HG02943 (cell line): ENCODE data around the gene TPH1.
"Not testable (repeated sequence)": the region's sequence is repeated elsewhere in the genome, so short reads cannot be mapped to it uniquely, and the experiment has no call there.

ENCODE experiments used
- ATAC-seq: cut with Tn5 transposase; IDR thresholded peaks from one replicate; pipeline ENCODE4 v1.9.1; 2021; ENCODE audit warnings: mild to moderate bottlenecking, low read depth, moderate library complexity; ENCODE audit not compliant: unreplicated experiment

The TPH1 gene

GRCh38 chr11:18027475-18027874 is 18.6 kb downstream of the TPH1 start:
- ATAC-seq = no peak

- ATAC-seq = no peak
Observed at GRCh38 chr11:18022419-18022818, 23.6 kb downstream of the TPH1 start.

DNA sequence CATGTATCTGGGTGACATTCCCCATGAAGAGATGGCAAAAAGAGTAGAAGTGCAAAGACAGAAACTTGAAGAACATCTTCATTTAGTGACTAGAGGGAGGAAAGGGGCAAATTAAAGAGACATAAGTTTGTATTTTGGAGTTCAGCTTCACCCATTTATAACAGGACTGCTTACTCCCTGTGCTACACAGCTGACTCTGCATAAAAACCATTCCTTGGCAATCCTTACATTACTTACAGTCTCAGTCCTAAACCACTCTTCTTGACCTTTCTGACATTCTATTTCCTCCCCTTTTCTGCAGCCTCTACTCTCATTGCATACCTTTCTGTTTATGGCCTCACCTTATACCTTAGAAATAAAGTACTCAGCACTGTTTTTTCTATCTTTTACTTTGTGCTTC is 26.4 kb downstream of the TPH1 start:
- ATAC-seq = no peak

- no peak for ATAC-seq
Observed at GRCh38 chr11:18016789-18017188, 29.3 kb downstream of the TPH1 start.

DNA sequence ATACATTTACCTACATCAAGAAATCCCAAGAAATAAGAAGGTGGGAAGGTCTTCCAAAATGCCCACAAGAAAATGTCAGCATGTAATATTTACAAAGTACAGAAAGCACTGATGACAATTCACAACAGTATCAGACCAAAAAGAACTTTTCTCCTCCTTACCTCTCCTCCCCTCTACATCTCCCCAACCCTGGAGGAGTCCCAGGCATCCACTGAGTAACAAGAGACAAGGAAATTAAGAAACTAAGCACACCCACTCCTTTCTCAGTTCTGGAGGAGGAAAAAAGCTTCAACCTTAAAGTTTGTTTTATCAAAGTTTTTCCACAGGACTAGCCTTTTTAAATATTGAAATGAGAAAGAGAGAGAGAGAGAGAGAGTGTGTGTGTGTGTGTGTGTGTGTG is 31.2 kb downstream of the TPH1 start:
- no peak for ATAC-seq

DNA sequence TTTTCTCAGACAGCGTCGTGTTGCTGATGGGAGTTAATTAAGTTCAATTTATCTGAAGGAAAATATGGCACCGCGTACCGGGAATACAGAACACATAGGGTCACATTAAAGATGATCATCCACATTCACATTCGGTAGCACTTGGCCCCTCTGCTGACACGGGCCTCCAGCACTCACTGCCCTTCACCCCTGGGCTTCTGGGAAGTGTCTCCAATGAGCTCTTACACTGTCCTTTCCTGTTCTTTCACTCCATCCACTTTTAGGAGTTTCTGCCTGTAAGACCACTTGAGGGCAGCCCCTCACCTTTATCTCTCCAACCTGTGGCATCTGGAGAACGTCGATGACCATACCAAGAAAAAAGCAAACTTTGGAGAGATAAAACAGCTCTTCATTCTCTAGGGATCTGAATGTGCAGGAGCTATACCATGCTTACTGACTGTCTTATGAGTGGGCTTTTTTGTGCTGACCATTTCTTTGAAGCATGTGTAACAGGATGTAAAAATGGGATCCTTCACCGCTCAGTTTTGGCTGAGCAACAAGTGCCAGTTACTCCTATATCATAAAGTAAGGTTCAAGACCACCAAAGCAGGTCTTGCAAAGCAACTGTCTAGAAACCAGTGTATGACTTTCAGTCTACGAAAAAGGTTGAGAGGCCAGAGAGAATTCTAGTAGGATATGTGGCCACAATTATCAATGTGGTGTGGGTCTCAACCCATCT is 32.1 kb downstream of the TPH1 start:
- ATAC-seq = no peak

- peak; percentile 91 for ATAC-seq
Observed at GRCh38 chr11:18012906-18013781, 32.9 kb downstream of the TPH1 start, which contains the start of gene SERGEF. Gene SERGEF (minus strand): TSS chr11:18013047. CDS start chr11:18013010, 37 bp downstream.

DNA sequence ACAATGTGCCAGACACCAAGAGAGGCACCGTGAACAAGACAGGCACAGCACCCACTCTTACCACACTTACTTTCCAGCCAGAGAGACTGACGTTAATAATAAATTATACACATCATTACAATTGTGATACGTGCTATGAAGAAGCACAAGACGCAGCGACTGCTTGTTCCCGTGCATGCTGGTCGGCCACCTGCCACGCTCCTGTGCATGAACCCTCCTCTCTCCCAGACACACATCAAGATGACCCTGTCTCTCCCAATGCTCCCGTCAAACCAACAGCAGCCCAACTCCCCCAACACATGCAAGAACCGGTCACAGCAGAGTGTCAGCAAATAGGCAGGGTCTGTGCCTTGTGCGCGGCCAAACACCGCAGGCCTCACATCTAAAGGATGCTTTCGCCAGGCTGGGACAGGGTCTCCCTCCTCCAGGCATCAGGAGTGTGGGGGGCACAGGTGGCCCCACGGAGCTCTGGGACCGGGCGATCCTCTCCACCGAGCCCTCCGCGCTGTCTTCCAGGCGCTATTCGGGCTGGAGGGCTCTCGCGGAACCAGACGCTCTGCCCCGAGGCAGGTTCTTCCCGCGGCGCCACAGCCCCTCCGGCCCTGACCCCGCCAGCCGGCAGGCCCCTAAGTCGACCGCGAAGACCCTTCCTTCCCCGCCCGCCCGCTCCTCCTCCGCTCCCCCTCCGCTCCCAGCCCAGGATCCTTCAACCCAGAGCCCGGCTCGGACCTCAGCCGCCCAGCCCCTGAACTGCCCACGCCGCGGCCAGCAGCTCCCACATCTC is 33.8 kb downstream of the TPH1 start:
- peak; percentile 9 for ATAC-seq

DNA sequence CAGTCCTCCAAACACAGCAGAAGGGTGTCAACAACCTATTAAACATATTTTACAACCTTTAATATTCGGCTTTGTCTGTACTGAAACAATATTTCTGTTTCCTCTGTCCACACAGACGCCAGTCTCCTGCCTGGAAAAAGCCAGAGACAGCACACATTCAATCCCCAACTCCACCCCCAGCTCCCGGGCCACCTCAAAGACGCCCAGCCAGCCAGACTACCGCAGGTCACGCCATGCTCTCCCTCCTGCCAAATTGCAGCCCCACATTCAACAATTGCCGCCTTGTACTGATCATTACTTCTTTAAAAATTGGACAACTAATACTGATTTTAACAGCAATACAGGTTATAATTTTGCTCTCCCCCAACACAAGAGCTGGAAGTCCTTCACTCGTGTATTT is 34.4 kb downstream of the TPH1 start:
- no peak for ATAC-seq

DNA sequence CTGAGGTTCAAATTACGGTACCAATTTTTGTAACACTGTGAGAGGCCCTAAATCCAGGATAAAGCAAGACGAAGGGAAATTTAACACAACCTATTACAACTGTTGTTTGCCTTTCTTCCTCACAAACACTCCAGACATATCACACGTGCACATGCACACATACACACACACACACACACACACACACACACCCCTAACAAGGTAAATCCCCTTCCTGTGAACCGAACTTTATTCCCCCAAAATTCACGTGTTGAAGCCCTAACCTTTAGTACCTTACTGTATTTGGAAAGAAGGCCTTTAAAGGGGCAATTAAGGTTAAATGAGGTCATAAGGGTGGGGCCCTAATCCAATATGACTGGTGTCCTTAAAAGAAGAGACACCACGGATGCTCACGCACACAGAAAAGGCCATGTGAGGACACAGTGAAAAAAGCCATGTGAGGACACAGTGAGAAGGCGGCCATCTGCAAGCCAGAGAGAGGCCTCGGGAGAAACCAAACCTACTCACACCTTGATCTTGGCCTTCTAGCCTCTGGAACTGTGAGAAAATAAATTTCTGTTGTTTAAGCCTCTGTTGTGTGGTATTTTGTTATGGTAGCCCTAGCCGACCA is 35.0 kb downstream of the TPH1 start:
- ATAC-seq = no peak

DNA sequence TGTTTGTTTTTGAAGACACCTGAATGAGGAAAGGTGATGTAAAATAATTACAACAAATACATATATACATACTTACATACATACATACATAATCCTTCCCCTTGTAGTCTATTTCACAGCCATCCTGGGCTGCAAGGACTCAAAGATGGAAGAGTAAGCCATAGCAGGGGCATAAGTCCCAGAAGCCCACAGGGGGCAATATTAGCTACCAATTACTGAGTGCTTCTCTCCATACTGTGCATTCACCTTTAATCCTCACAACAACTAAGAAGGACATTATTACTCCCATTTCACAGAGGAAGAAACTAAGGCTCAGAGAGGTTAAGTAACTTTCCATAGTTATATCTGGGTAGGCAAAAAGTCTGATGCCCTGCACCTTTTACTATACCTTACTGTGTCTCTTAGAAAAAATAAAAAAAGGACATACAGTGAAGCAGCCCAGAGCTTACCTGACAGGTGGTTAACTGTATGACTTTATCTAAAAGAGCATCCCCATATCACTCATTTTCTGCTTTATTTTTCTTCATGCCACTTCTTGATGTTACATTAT is 35.9 kb downstream of the TPH1 start:
- no peak for ATAC-seq

DNA sequence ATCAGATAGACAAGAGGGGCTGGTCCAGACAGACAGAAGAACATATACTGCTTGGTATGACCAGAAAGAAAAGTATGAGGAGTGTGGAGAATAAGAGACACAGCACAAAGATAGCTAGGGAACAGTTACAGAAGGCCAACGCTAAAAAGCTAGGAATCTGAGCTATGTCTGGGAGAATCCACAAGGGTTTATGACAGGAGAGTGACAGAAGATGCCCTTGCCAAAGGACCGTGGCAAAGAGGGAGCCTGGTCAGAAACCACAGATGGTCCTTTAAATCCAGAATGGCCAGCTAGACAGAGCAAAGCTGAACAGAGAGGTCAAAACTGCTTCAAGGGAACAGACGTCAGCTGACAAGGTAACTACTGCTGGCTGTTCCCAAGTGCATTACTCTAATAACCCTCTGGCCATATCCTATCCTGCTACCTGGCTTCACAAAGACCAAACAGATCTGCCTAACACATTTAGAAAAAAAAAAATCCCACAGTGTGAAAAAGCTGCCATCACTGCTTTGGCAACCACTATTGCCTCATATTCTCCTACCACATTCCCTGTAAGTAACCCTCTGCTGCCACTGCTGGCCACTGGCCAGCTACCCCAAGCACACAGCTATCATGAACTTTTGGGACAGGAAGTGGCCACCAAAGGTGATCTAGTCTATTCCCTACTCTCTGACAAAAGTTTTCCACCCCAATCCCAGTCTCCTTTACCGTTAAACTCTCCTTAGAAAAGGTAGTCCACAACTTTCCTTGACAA is 40.5 kb downstream of the TPH1 start:
- ATAC-seq = no peak

DNA sequence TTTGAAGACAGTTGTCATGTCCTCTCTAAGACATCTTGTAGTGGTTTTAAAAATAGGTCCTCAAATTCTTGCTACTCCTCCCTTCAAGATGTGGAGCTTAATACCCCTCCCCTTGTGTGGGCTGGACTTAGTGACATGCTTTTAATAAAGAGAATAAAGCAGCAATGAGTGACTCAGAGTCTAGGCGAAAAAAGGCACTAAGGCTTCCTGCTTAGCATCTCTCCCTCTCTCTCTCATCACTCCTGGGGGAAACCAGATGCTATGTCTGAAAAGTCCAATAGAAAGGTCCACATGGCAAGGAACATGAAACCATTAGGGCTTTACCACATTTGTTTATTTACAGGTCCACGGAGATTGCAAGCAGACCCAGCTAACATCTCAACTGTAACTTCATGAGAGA is 44.9 kb downstream of the TPH1 start:
- no peak for ATAC-seq

DNA sequence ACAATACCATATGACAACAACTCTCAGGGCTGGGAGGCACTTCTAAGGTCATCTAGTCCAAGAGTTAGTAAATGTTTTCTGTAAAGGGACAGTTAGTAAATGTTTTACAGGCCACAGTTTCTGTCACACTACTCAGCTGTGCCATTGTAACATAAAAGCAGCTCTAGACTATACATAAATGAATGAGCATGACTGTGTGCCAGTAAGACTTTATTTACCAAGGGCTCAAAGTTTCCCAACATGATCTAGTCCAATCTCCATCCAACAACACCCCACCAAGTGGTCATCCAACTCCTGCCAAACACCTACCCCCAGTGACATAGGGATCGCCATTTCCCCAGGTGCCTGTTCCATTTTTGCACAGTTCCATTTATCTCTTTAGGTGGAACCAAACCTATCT is 45.3 kb downstream of the TPH1 start:
- peak; percentile 89 for ATAC-seq

DNA sequence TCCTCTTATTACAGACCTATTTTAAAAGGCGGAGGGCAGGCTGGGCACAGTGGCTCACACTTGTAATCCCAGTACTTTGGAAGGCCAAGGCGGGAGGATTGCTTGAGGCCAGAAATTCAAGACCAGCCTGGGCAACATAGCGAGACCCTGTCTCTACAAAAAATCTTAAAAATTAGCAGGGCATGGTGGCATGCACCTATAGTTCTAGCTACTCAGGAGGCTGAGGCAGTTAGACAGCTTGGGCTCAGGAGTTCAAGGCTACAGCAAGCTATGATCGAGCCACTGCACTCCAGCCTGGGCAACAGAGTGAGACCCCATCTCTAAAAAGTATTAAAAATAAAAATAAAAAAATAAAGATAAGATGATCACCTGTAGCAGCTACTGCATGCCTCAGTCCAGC is 45.9 kb downstream of the TPH1 start:
- not testable (repeated sequence) for ATAC-seq
